HG03095 (cell line): ENCODE results near the gene ANKRD9.
"Not testable (repeated sequence)": the region's sequence is repeated elsewhere in the genome, so short reads cannot be mapped to it uniquely, and the experiment has no call there.

Experiments
- ATAC-seq: cut with Tn5 transposase; IDR thresholded peaks from one replicate; pipeline ENCODE4 v1.9.1; 2021; ENCODE audit warnings: moderate library complexity; ENCODE audit not compliant: unreplicated experiment

ANKRD9 gene

GRCh38 chr14:102509746-102510615 is at the start of gene ANKRD9:
Gene ANKRD9 (minus strand): TSS chr14:102509776. CDS start chr14:102507889, 1,887 bp downstream.
- ATAC-seq, result peak; percentile 73

- ATAC-seq, result no peak
Observed at GRCh38 chr14:102558556-102558955, 49.0 kb upstream of the ANKRD9 start.

- no peak for ATAC-seq
Observed at GRCh38 chr14:102557434-102558226, 48.1 kb upstream of the ANKRD9 start.

GRCh38 chr14:102556098-102556677 is 46.6 kb upstream of the ANKRD9 start:
- no peak for ATAC-seq

GRCh38 chr14:102554821-102555819 is 45.5 kb upstream of the ANKRD9 start:
- ATAC-seq, result no peak

GRCh38 chr14:102551995-102552705 is 42.6 kb upstream of the ANKRD9 start:
- ATAC-seq, result no peak

GRCh38 chr14:102550927-102551401 is 41.4 kb upstream of the ANKRD9 start:
- ATAC-seq, result not testable (repeated sequence)

GRCh38 chr14:102548616-102549240 is 39.2 kb upstream of the ANKRD9 start:
- ATAC-seq, result no peak

- no peak for ATAC-seq
Observed at GRCh38 chr14:102545461-102546265, 36.1 kb upstream of the ANKRD9 start.

- ATAC-seq, result no peak
Observed at GRCh38 chr14:102544747-102545460, 35.3 kb upstream of the ANKRD9 start.

- ATAC-seq, result no peak
Observed at GRCh38 chr14:102544046-102544746, 34.6 kb upstream of the ANKRD9 start.

- ATAC-seq, result no peak
Observed at GRCh38 chr14:102541771-102542170, 32.2 kb upstream of the ANKRD9 start.

GRCh38 chr14:102541029-102541491 is 31.5 kb upstream of the ANKRD9 start:
- ATAC-seq, result not testable (repeated sequence)

- no peak for ATAC-seq
Observed at GRCh38 chr14:102540315-102541028, 30.9 kb upstream of the ANKRD9 start.

- no peak for ATAC-seq
Observed at GRCh38 chr14:102539544-102540314, 30.2 kb upstream of the ANKRD9 start.
